ENCODE results near the gene CCNB2.
"Not testable (repeated sequence)": the region's sequence is repeated elsewhere in the genome, so short reads cannot be mapped to it uniquely, and the experiment has no call there.

CCNB2 gene

GRCh38 chr15:59116141-59116540, 11.2 kb downstream of the CCNB2 start:
- TF ChIP-seq CTCF (conservative IDR thresholded peaks at IDR 0.05) (no peak), ZFX (IDR thresholded peaks at IDR 0.05) (no peak)
- H3K27ac ChIP-seq, result no peak overlapping the region

- TF ChIP-seq CTCF (conservative IDR thresholded peaks at IDR 0.05), result no peak
- no peak for TF ChIP-seq ZFX (IDR thresholded peaks at IDR 0.05)
- H3K27ac ChIP-seq, result no peak overlapping the region
Measured at GRCh38 chr15:59116771-59117170, 11.8 kb downstream of the CCNB2 start.

- H3K27ac ChIP-seq, result no peak overlapping the region
- TF ChIP-seq ZFX (IDR thresholded peaks at IDR 0.05), result no peak
- TF ChIP-seq CTCF (conservative IDR thresholded peaks at IDR 0.05), result no peak
Measured at GRCh38 chr15:59119625-59120024, 14.7 kb downstream of the CCNB2 start.

GRCh38 chr15:59120937-59121336, 16.0 kb downstream of the CCNB2 start:
- TF ChIP-seq ZFX (IDR thresholded peaks at IDR 0.05) (no peak), CTCF (conservative IDR thresholded peaks at IDR 0.05) (no peak)
- no peak overlapping the region for H3K27ac ChIP-seq

GRCh38 chr15:59124261-59124660, 19.3 kb downstream of the CCNB2 start:
- no peak overlapping the region for H3K27ac ChIP-seq
- TF ChIP-seq CTCF (conservative IDR thresholded peaks at IDR 0.05) (no peak), ZFX (IDR thresholded peaks at IDR 0.05) (no peak)

GRCh38 chr15:59125683-59126082, 20.7 kb downstream of the CCNB2 start:
- H3K27ac ChIP-seq, result not testable (repeated sequence)

- not testable (repeated sequence) for H3K27ac ChIP-seq
Measured at GRCh38 chr15:59127255-59127654, 22.3 kb downstream of the CCNB2 start.

GRCh38 chr15:59131456-59131855, 26.5 kb downstream of the CCNB2 start:
- H3K27ac ChIP-seq, result no peak overlapping the region
- no peak for TF ChIP-seq ZFX (IDR thresholded peaks at IDR 0.05)
- no peak for TF ChIP-seq CTCF (conservative IDR thresholded peaks at IDR 0.05)
